HPDE6-E6E7 (cell line): ENCODE results near the gene CXCL3.

Source experiments
- DNase-seq: peaks from one replicate; pipeline ENCODE4 v3.0.0; 2011; ENCODE audit warnings: missing footprints; ENCODE audit errors: extremely low spot score

CXCL3 gene

DNA sequence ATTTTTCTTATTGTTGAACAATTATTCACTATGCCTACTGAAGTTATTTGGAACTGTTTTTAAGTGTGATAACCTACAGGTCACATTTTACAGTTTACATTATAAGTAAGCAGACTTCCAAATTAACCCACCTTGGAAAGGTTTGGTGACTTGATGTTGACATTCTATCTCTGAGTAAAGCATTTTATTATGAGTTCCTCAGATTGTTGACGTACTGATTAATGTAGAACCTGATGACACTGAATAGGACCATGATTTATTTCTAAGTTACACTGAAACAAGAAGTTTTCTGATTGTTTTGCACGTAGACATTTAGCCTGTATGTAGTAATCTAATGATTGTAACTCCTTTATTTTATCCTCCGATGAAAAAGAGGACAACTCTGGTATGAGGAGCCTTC is 17.0 kb upstream of the CXCL3 start:
- DNase-seq = no peak

- DNase-seq = no peak
These were observed 16.6 kb upstream of the CXCL3 start for GRCh38 chr4:74055096-74055495.

GRCh38 chr4:74054483-74055047 is 16.1 kb upstream of the CXCL3 start:
- DNase-seq = no peak

GRCh38 chr4:74047152-74047551 is 8.7 kb upstream of the CXCL3 start:
- DNase-seq = no peak

GRCh38 chr4:74045772-74046171 is 7.3 kb upstream of the CXCL3 start:
- DNase-seq = no peak

- DNase-seq = no peak
These were observed 6.8 kb upstream of the CXCL3 start for GRCh38 chr4:74045247-74045646.

GRCh38 chr4:74044677-74045076 is 6.2 kb upstream of the CXCL3 start:
- DNase-seq = peak; percentile 27

GRCh38 chr4:74042681-74043080 is 4.2 kb upstream of the CXCL3 start:
- DNase-seq = no peak

DNA sequence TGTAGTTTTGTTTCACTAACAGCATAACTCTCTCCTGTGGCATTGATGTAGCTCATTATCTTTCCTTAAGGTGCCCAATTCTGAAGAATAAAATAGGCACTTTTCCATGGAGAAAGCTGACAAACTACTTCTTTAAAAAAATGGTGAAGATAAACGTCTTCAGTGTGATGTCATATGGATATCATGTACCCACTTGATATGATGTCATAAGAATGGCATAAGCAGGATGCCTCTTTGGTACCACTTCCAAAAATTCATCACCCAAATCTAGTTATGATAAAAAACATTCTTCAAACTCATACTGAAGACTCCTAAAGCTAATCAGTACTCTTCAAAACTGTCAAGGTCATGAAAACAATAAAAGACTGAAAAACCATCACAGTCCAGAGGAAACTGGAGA is 2.9 kb upstream of the CXCL3 start:
- DNase-seq = no peak

DNA sequence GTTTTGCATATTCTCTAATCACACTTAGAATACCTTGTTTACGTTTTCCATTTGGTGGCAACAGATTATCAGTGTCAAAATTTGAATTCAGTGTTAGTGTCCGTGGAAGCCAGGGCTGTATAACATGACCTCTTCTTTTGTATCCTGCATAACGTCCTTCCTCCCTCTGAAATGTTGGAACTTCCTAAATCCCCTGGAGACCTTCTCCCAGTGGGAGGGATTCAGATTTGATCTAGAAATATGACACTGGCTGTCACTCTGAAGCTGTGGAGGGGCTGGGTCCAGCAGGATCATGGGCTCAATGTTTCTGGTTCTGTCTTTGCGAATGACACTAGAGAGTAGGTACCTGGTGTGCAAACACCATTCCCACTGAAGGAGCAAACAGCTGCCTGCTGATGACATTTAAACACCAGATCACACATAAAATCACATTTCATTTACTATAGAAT is 850 bp upstream of the CXCL3 start:
- no peak for DNase-seq

GRCh38 chr4:74038086-74038424 is 434 bp downstream of the CXCL3 start:
- DNase-seq = no peak

DNA sequence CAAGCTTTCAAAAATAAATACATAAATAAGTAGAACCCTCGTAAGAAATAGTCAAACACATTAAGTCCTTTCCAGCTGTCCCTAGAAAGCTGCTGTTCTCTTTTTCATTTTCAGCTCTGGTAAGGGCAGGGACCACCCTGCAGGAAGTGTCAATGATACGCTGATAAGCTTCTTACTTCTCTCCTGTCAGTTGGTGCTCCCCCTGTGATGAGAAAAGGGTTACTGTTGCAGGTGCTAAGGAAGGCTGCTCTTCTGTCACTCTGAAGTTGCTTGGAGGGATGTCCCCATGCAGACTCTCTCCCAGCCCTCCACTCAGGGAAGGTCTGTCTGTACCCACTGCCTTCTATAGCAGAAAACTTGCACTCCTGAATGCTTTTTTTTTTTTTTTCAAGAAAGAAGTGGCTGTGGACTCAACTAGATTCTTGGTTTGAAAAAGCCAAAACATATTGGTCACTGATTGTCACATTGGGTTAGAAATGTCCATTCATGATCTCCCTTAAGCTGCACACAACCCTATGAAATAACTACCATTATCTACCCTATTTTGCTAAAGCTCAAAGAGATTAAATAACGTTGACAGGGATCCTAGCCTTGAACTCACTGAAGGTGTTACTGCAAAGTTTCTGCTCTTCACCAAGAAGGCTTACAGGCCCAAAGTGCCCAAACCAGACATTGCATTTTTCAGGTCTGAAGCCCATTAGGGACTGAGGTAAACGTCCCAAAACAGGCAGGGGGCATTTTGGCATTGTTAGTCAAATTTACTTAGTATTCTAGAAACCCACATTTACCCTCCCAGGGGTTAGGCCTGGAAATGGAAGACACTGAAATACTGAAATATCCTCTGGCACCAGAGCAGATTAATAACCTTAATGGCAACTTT is 1.2 kb downstream of the CXCL3 start:
- DNase-seq = no peak

- no peak for DNase-seq
These were observed 4.8 kb downstream of the CXCL3 start for GRCh38 chr4:74033739-74034138.

DNA sequence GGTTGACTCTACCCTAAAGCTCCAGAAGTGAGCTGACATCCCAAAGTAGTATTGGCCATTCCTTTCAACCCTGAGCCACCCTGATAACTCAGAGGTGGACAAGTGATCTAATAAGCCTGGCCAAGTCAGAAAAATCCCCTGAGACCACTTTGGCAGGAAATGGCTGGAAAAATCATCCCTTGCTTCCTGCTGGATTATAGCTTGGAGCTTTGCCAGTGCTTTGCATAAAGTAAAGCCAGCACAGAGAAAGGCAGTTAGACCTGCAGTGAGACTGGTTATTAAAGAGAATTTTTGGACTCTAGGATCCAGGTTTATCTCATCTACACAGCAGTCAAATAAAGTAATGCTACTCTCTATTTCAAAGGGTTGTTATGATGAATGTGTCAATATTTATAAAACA is 6.4 kb downstream of the CXCL3 start:
- no peak for DNase-seq

DNA sequence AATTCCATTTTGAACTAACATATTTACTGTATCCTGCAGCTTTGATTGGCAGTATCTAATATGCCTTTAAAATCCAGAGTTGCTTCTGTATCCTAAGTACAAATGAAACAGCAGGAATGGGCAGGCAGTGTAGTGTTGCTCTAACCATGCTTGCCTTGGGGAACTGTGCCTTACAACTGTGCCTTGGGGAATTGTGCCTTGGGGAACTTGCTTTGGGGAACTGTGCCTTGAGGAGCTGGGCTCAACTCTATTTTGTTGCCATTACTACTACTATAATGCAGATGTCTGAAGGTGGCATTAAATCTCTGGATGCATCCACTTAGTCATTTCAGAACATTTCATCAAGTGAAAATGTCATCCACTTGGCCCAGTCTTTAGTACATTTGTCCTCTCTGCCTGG is 6.9 kb downstream of the CXCL3 start:
- no peak for DNase-seq

- no peak for DNase-seq
These were observed 8.2 kb downstream of the CXCL3 start for GRCh38 chr4:74030285-74030684.

- DNase-seq = no peak
These were observed 10.0 kb downstream of the CXCL3 start for GRCh38 chr4:74028504-74028903.

- no peak for DNase-seq
These were observed 14.8 kb downstream of the CXCL3 start for GRCh38 chr4:74023709-74024108.

DNA sequence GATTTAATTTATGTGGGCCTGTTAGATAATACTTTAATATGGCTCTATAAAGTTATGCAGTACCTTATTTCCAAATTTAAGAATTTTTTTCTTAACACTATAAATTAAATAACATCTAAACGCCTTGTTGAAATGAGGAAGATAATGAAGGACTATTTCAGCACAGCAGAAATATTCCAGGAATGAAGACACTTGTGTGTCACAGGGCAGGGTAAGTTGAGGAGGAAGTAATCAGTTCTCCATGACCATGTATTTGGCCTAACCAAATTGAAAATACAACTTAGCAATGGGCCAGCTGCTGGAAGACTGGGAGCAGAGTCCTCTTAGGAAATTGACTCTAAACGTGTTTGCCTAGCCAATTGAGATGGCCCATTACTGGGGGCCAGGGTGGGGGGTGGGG is 16.9 kb downstream of the CXCL3 start:
- DNase-seq = no peak

DNA sequence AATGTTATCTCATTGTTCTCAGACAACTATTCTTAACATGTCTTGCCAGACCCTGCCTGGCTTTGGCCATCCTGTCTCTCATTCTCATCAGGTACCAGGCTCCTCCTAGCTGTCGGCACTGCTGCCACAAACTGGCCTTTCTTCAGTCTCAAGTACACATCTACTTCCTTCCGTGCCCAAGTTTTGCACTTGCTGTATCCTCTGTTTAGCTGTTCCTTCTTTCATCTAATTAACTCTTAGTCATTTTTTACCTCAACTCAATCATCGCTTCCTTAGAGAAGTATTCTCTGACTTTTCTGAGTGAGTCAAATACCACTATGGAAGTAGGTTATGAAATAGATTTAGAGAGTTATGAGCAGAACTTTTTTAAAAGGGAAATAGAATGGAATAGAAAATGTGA is 19.7 kb downstream of the CXCL3 start:
- DNase-seq = no peak

DNA sequence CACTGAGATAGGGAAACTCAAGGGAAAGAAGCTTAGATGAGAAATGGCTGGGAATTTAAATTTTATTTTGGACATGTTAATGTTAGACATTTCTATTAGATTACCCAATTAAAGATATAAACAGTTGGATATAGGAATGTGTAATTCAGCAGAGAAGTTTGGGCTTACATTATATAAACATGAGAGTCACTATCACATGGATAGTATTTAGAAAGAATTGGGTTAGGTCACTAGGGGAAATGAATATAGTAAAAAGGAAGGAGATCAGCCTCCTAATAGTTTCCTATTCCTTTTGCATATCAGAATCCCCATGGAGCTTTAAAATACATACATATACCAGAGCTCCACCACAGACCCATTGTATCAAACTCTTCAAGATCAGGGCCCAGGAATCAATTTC is 20.4 kb downstream of the CXCL3 start:
- DNase-seq = no peak

DNA sequence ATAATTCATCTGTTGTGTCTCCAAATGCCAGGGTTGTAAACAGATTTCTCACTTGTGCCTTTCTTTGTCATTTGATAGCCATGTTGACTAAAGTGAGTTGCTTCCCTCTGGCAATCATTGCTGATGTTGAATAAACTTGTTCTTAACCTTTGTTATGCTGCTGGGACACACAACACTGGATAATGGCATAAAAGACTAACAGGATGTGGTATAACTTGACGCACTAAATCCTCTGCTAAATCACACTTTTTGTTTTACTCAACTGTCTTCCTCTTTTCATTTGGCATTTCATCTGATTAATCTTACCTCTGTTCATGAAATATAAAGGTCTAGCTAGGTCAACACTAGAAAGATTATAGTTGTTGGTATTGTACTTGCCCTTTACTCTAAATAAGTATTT is 22.4 kb downstream of the CXCL3 start:
- no peak for DNase-seq

DNA sequence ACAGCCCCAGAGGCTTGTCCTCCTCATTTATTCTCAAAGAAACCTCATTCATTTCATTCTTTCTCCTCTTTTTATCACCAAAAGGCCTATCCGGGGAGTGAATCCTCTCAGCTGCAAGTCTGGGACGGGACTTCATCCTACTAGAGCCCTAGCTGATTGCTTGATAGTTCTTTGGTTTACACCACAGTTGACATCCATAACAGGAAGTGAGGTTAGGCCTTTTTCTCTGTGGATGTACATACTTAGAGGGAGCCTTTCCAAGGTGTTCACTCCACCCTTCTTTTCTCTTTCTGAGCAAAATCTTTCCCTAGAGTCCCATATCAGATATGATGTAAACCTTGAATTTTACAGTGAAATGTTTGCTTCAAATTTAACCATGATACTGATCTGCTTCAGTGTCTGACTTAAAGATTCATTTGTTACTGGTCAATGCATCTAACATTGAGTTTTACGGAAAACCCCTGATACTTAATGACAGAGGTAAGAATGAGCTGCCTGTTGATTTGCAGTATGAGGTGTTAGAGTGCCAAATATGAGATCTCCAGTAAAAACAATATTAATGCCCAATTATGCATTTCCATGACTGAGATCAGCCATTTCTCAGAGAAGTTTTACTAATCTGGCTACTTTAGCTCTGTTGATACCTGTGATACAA is 23.2 kb downstream of the CXCL3 start:
- no peak for DNase-seq
